ENCODE results near the gene ZSCAN22. TPM values are rescaled to one million over a fixed set of nuclear protein-coding genes. Genes with fewer than 3 reads are reported as not detected.
"Not testable (repeated sequence)": the region's sequence is repeated elsewhere in the genome, so short reads cannot be mapped to it uniquely, and the experiment has no call there.

Gene ZSCAN22
- total RNA-seq, 4 donors from 2014 or later: 2.0 to 3.7 (median 2.8) TPM

GRCh38 chr19:58366585-58367430, 40.0 kb downstream of the ZSCAN22 start:
- no peak for TF ChIP-seq CTCF (IDR thresholded peaks at IDR 0.05)
- ATAC-seq (ENCODE audit: low FRiP score): no peak
- DNase-seq (ENCODE audit: low spot score): no peak

- DNase-seq (ENCODE audit: low spot score): no peak
- no peak for TF ChIP-seq CTCF (IDR thresholded peaks at IDR 0.05)
- no peak for ATAC-seq (ENCODE audit: low FRiP score)
These were observed 41.1 kb downstream of the ZSCAN22 start for GRCh38 chr19:58367698-58368454.

- no peak for TF ChIP-seq CTCF (IDR thresholded peaks at IDR 0.05)
- ATAC-seq (ENCODE audit: low FRiP score): no peak
- no peak for DNase-seq (ENCODE audit: low spot score)
These were observed 42.0 kb downstream of the ZSCAN22 start for GRCh38 chr19:58368561-58369360.

- DNase-seq (ENCODE audit: low spot score): no peak
- TF ChIP-seq CTCF (IDR thresholded peaks at IDR 0.05): no peak
- no peak for ATAC-seq (ENCODE audit: low FRiP score)
These were observed 45.7 kb downstream of the ZSCAN22 start for GRCh38 chr19:58372311-58373133.

- ATAC-seq (ENCODE audit: low FRiP score) (no peak), DNase-seq (ENCODE audit: low spot score) (no peak)
- no peak for TF ChIP-seq CTCF (IDR thresholded peaks at IDR 0.05)
These were observed 47.4 kb downstream of the ZSCAN22 start for GRCh38 chr19:58374200-58374599.

GRCh38 chr19:58376724-58377123, 49.9 kb downstream of the ZSCAN22 start:
- not testable (repeated sequence) for DNase-seq (ENCODE audit: low spot score); ATAC-seq (ENCODE audit: low FRiP score)

Data from omental fat pad (tissue), 4 donors.